Choroid plexus epithelial cell (primary cell): Measurements from ENCODE around the gene IL4I1.

ENCODE experiments used
- DNase-seq: peaks from one replicate; pipeline ENCODE4 v3.0.0-alpha.2; 2010; ENCODE audit warnings: low read depth
- H3K4me3 ChIP-seq: 2 replicates; pipeline ENCODE4 v1.5.1; 2011; ENCODE audit warnings: low read depth, mild to moderate bottlenecking, control low read depth, low read length, moderate library complexity
- CTCF ChIP-seq: conservative IDR thresholded peaks from 2 replicates; pipeline ENCODE4 v1.5.1; 2011; ENCODE audit warnings: low read depth, mild to moderate bottlenecking, control low read depth, inconsistent platforms, low read length, moderate library complexity

IL4I1 gene

DNA sequence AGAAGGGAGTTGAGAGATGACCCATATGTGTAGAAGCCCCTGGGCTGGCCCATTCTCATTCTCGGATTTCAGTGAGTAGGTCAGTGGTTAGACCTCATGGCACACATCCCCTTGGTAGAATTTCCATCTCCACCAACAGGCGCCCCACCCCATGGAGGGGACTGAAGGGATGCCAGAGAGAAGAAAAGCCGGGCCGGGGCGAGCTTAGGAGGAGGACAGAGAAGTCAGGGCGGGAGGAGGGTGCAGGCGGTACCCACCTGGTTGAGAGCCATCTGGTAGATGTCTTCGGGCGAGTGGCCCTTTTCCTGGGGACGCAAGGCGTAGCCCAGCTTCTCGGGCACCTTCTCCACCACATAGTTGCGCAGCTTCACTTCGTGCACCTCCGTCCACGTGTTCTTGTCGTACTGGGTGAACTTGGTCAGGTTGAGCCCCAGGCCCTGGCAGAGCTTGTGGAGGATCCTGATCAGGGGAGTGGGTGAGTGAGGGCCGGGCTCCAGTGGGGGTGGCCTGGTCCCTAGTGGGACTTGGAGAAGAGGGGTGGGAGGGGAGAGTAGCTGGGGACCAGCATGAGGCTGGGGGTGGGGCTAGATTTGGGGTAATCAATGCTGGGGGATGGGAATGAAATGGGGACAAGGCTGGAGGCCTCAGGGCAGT, 2.5 kb downstream of the IL4I1 start:
- no peak overlapping the region for H3K4me3 ChIP-seq
- no peak for DNase-seq
- no peak for TF ChIP-seq CTCF

DNA sequence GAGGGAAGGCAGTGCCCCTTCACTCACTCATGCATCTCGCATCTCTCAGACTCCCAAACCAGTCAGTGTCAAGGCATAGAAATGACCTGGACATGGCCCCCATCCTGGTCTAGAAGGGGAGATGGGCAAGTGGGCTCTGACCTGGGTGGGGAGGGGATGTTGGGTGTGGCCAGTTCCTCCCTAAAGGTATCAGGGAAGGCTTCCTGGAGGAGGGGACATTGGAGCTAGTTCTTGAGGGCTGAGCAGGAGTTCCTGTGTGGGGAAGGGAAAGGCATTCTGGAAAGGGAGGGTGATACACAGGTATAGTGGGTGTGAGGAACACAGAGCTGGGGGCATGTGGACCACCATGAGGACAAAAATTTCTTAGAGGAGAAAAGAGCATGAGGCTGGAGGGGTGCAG, 4.0 kb downstream of the IL4I1 start:
- no peak overlapping the region for H3K4me3 ChIP-seq
- no peak for DNase-seq
- no peak for TF ChIP-seq CTCF

GRCh38 chr19:49891393-49891792, 5.3 kb downstream of the IL4I1 start:
- DNase-seq = no peak
- no peak overlapping the region for H3K4me3 ChIP-seq
- no peak for TF ChIP-seq CTCF

- H3K4me3 ChIP-seq = peak overlapping the region; percentile 17
- DNase-seq = no peak
Measured at GRCh38 chr19:49890349-49891311, 6.1 kb downstream of the IL4I1 start.

DNA sequence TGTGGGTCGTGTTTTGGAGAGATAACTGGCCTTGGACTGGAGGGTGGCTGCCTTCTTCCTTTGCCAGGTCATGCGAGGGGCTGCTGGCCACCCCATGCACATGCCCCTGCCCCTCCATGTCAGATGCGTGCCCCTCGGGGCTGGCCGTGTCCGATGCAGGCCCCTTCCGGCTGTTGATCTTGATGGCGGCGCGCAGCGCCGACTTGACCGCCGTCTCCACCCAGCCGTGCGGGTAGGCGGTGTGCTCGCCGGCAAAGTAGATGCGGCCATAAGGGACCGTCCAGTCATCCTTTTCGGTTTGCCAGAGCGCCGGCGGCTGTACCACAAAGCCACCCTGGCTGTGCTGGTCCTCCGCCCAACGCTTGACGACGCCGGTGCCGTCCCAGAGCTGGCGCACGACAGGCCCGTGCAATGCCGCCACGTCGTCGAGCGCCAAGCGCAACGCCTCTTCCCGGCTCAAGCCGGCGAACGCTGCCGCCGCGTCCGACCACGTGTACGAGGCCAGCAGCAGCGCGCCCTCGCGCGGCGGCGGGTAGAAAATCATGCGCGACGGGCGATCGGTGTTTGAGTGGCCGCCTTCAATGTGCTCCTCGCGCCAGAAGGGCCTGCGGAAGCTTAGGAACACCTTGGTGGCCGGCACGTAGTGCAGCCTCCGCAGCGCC, 6.9 kb downstream of the IL4I1 start:
- peak overlapping the region; percentile 17 for H3K4me3 ChIP-seq
- DNase-seq = peak; percentile 78
- peak; percentile 73 for TF ChIP-seq CTCF

More at GRCh38 chr19:49890349-49891311, 6.1 kb downstream of the IL4I1 start:
- TF ChIP-seq CTCF = no peak

- DNase-seq = no peak
- TF ChIP-seq CTCF = no peak
- H3K4me3 ChIP-seq = no peak overlapping the region
Measured at GRCh38 chr19:49889038-49889686, 7.5 kb downstream of the IL4I1 start.
